HepG2 (cell line): ENCODE data around the gene LRBA. TPM values are rescaled to one million over a fixed set of nuclear protein-coding genes. Genes with fewer than 3 reads are reported as not detected.
A peak's percentile ranks its signal among the peaks of the same experiment; 100 is the strongest.

Experiments used
- ATAC-seq: fragments of 200-7000 bp; cut with Tn5 transposase; 3 replicates; pipeline ENCODE4 v1.9.1; 2020; ENCODE audit warnings: mild to moderate bottlenecking, moderate library complexity
- BruUV-seq: library from RNA; stranded (reverse); fragments of 400-500 nt; replicated peaks from 2 replicates; lab custom pipeline; 2021; lab: Mats Ljungman, UMichigan
- CTCF ChIA-PET: fragments of 300-600 bp; formaldehyde crosslinking; extraction: SDS; loops from one replicate; lab custom pipeline; 2021; ENCODE audit warnings: low total read pairs, inconsistent platforms, low intra/inter-chr PET ratio; lab: Yijun Ruan, JAX
- POLR2A ChIA-PET: fragments of 350-600 bp; sonication (Branson Sonifier 250); formaldehyde crosslinking; loops from one replicate; lab custom pipeline; 2020; ENCODE audit warnings: antibody characterized with exemption, inconsistent platforms; lab: Yijun Ruan, JAX
- DNase-seq: peaks from one replicate; pipeline ENCODE4 v3.0.0-alpha.2; 2015; ENCODE audit warnings: low spot score
- FAIRE-seq: peaks from 3 replicates; lab custom pipeline; 2011; peaks lifted over from hg19 to GRCh38; lab: Jason Lieb, UNC
- H2AFZ ChIP-seq: one replicate; pipeline ENCODE4 v1.6.1; 2011; ENCODE audit warnings: low read length, inconsistent platforms
- H3K27ac ChIP-seq: fragments of 300-600 bp; 3 replicates; pipeline ENCODE4 v1.8.0; 2011; ENCODE audit warnings: mixed run types, mild to moderate bottlenecking, mixed read lengths, low read length, inconsistent platforms; ENCODE audit not compliant: insufficient read depth; ENCODE audit errors: extremely low read length
- H3K27me3 ChIP-seq, 2 experiments: fragments of 200-600 bp in 1 of 2; 2 replicates in 1 of 2; 3 replicates in 1 of 2; pipeline versions ENCODE4 v1.6.0 to v1.8.0; 2011; ENCODE audit warnings: low read length in 2 of 2, mild to moderate bottlenecking in 2 of 2, moderate library complexity in 2 of 2, inconsistent platforms in 1 of 2; ENCODE audit not compliant: insufficient read depth in 2 of 2, control insufficient read depth in 1 of 2
- H3K36me3 ChIP-seq, 2 experiments: fragments of 200-600 bp in 1 of 2; replicated peaks in 1 of 2; 2 replicates in 1 of 2; 3 replicates in 1 of 2; pipeline versions ENCODE4 v1.5.1 to v1.8.0; 2011; ENCODE audit warnings: low read length in 2 of 2, inconsistent platforms in 1 of 2; ENCODE audit not compliant: insufficient read depth in 2 of 2, control insufficient read depth in 1 of 2
- H3K4me1 ChIP-seq: 2 replicates; pipeline ENCODE4 v1.5.1; 2012; ENCODE audit warnings: low read length, inconsistent platforms; ENCODE audit not compliant: insufficient read depth
- H3K4me2 ChIP-seq: 2 replicates; pipeline ENCODE4 v1.6.0; 2011; ENCODE audit warnings: low read depth, low read length, inconsistent platforms
- H3K4me3 ChIP-seq, 3 experiments: fragments of 200-600 bp in 1 of 3; sonication (generic), shearing (Covaris generic) in 1 of 3; replicated peaks in 1 of 3; 2 replicates each; pipeline ENCODE4 v1.5.1; 2011 to 2016; ENCODE audit warnings: low read length in 3 of 3, inconsistent platforms in 2 of 3, low read depth in 2 of 3, mild to moderate bottlenecking in 2 of 3, control low read depth in 1 of 3, mixed read lengths in 1 of 3; ENCODE audit not compliant: insufficient read depth in 1 of 3
- H3K79me2 ChIP-seq: one replicate; pipeline ENCODE4 v1.6.1; 2011; ENCODE audit warnings: low read length, inconsistent platforms; ENCODE audit not compliant: insufficient read depth
- H3K9ac ChIP-seq: 2 replicates; pipeline ENCODE4 v1.6.0; 2011; ENCODE audit warnings: mild to moderate bottlenecking, low read depth, low read length, inconsistent platforms; ENCODE audit not compliant: insufficient read depth
- H3K9me3 ChIP-seq: 2 replicates; pipeline ENCODE4 v1.5.1; 2012; ENCODE audit warnings: mild to moderate bottlenecking, low read length
- H4K20me1 ChIP-seq: 2 replicates; pipeline ENCODE4 v1.6.0; 2011; ENCODE audit warnings: inconsistent platforms, mild to moderate bottlenecking, low read length, moderate library complexity; ENCODE audit not compliant: insufficient read depth
- IKZF4 ChIP-seq: sonication (generic); formaldehyde crosslinking; IDR thresholded peaks from 2 replicates; pipeline ENCODE4 v1.5.1; 2020; ENCODE audit warnings: borderline replicate concordance, mild to moderate bottlenecking, low read depth, missing genetic modification reagents; ENCODE audit errors: not compliant biosample characterization
- IRX3 ChIP-seq: sonication (generic); formaldehyde crosslinking; IDR thresholded peaks from 2 replicates; pipeline ENCODE4 v1.8.1; 2023; ENCODE audit warnings: mild to moderate bottlenecking, low read depth, missing genetic modification reagents, borderline replicate concordance
- KLF6 ChIP-seq: IDR thresholded peaks from 2 replicates; pipeline ENCODE4 v1.8.0; 2016; ENCODE audit warnings: missing biosample characterization, missing genetic modification reagents
- NFATC3 ChIP-seq: sonication (generic); formaldehyde crosslinking; IDR thresholded peaks from 2 replicates; pipeline ENCODE4 v1.5.1; 2020; ENCODE audit warnings: mild to moderate bottlenecking, missing genetic modification reagents
- PLRG1 ChIP-seq: fragments of 450-650 bp; conservative IDR thresholded peaks from 2 replicates; pipeline ENCODE4 v1.6.1; 2016
- SP5 ChIP-seq: IDR thresholded peaks from 2 replicates; pipeline ENCODE4 v1.6.1; 2016; ENCODE audit warnings: low read depth, borderline replicate concordance
- SPEN ChIP-seq: sonication (generic); formaldehyde crosslinking; IDR thresholded peaks from 2 replicates; pipeline ENCODE4 v1.5.1; 2020; ENCODE audit warnings: low read depth, mild to moderate bottlenecking, missing genetic modification reagents
- ZNF121 ChIP-seq: sonication (generic); formaldehyde crosslinking; IDR thresholded peaks from 2 replicates; pipeline ENCODE4 v1.5.0; 2020; ENCODE audit warnings: mild to moderate bottlenecking, missing genetic modification reagents
- ZNF138 ChIP-seq: sonication (generic); formaldehyde crosslinking; IDR thresholded peaks from 2 replicates; pipeline ENCODE4 v1.5.0; 2020; ENCODE audit warnings: mild to moderate bottlenecking, low read depth, missing genetic modification reagents
- ZNF230 ChIP-seq: sonication (generic); formaldehyde crosslinking; IDR thresholded peaks from 2 replicates; pipeline ENCODE4 v1.4.0; 2020; ENCODE audit warnings: mild to moderate bottlenecking, missing genetic modification reagents
- ZNF326 ChIP-seq: sonication (generic); formaldehyde crosslinking; IDR thresholded peaks from 2 replicates; pipeline ENCODE4 v1.4.0; 2020; ENCODE audit warnings: missing genetic modification reagents, borderline replicate concordance
- ZNF354B ChIP-seq: sonication (generic); formaldehyde crosslinking; IDR thresholded peaks from 2 replicates; pipeline ENCODE4 v1.8.0; 2022; ENCODE audit warnings: mild to moderate bottlenecking, missing genetic modification reagents
- ZNF761 ChIP-seq: sonication (generic); formaldehyde crosslinking; conservative IDR thresholded peaks from 2 replicates; pipeline ENCODE4 v1.4.0; 2020; ENCODE audit warnings: mild to moderate bottlenecking, missing genetic modification reagents
- ZNF780A ChIP-seq: sonication (generic); formaldehyde crosslinking; IDR thresholded peaks from 2 replicates; pipeline ENCODE4 v1.8.0; 2022; ENCODE audit warnings: mild to moderate bottlenecking, missing genetic modification reagents, moderate library complexity
- WGBS: methylation state at CpG from one replicate; pipeline ENCODE4 v1.1.6; 2017; ENCODE audit warnings: low lambda C conversion rate; 5-methylcytosine and 5-hydroxymethylcytosine counted together
- in situ Hi-C: cut with HindIII; loops from 2 replicates; pipeline ENCODE4 v1.10.0; 2017; ENCODE audit warnings: low pct_unique_long_range_greater_than_20kb; ENCODE audit not compliant: extremely low pct_ligation_motif_present
- intact Hi-C: fragments of 100-400 bp; cut with micrococcal nuclease; formaldehyde crosslinking; loops from one replicate; pipeline ENCODE4 v1.10.0; 2022; ENCODE audit not compliant: unreplicated experiment
- polyA plus RNA-seq, 8 experiments: library from polyadenylated mRNA; depleted of rRNA in 3 of 8; stranded (reverse) in 7 of 8; unstranded in 1 of 8; fragments of >200 nt; fragmentation: Illumina TruSeq in 4 of 8; extraction: Trizol in 4 of 8; gene quantifications; 2 replicates each; pipeline versions ENCODE4 v1.2.1 to v1.2.3, GENCODE V29; 2011 to 2016; ENCODE audit warnings: low read depth in 4 of 8, missing spikeins in 1 of 8, mixed read lengths in 1 of 8; ENCODE audit not compliant: insufficient read depth in 1 of 8
- total RNA-seq, 5 experiments: library from RNA; depleted of rRNA; stranded (reverse); fragments of >200 nt; fragmentation: Illumina TruSeq; extraction: Trizol; gene quantifications; 2 replicates each; pipeline ENCODE4 v1.2.3, GENCODE V29; 2016; ENCODE audit warnings: low read depth in 1 of 5
- TF ChIP-seq, protein P1 (sequence below): sonication (generic); formaldehyde crosslinking; IDR thresholded peaks from 2 replicates; pipeline ENCODE4 v1.8.1; 2022; ENCODE audit warnings: mild to moderate bottlenecking, missing genetic modification reagents
- TF ChIP-seq, protein P2 (sequence below): sonication (generic); formaldehyde crosslinking; IDR thresholded peaks from 2 replicates; pipeline ENCODE4 v1.5.0; 2020; ENCODE audit warnings: mild to moderate bottlenecking, low read depth, missing genetic modification reagents, borderline replicate concordance
- TF ChIP-seq, protein P3 (sequence below): sonication (generic); formaldehyde crosslinking; IDR thresholded peaks from 2 replicates; pipeline ENCODE4 v1.4.0; 2020; ENCODE audit warnings: low read depth, mild to moderate bottlenecking, missing genetic modification reagents
- TF ChIP-seq, protein P4 (sequence below): fragments of 450-650 bp; IDR thresholded peaks from 2 replicates; pipeline ENCODE4 v1.6.1; 2017

LRBA gene
- total and polyA plus RNA-seq, 2 of the 13 experiments (the other 11 are each of a cell fraction or from before 2014, with no cell fraction given), result 21.0 to 37.2 TPM

DNA sequence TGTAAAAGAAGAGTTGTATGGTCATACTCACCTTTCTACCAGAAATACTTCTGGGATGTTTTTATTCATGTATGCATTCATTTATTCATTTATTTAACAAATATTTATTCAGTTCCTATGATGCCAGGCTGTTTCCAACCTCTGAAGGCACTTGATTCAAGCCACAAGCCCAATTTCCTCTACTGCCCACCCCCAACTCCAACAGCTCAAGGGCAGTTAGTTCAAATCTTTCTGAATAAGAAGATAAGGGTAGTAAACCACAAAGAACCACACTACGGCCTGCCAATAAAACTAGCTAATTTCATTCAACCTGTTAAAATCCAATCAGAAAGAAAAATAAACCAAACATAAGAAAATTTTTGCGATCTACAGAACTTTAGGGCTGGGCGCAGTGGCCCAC, 31.2 kb downstream of the LRBA start (continued):
- TF ChIP-seq, protein P1, sequence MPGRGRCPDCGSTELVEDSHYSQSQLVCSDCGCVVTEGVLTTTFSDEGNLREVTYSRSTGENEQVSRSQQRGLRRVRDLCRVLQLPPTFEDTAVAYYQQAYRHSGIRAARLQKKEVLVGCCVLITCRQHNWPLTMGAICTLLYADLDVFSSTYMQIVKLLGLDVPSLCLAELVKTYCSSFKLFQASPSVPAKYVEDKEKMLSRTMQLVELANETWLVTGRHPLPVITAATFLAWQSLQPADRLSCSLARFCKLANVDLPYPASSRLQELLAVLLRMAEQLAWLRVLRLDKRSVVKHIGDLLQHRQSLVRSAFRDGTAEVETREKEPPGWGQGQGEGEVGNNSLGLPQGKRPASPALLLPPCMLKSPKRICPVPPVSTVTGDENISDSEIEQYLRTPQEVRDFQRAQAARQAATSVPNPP (CRISPR knock-in tag), result no peak
- no peak for TF ChIP-seq ZNF138 (CRISPR knock-in tag)
- TF ChIP-seq SP5 (CRISPR knock-in tag), result no peak
- TF ChIP-seq ZNF354B (CRISPR knock-in tag), result no peak
- no peak for TF ChIP-seq ZNF230
- no peak for TF ChIP-seq IRX3 (CRISPR knock-in tag)
- no peak for TF ChIP-seq ZNF761 (CRISPR knock-in tag)
- TF ChIP-seq KLF6 (CRISPR knock-in tag), result no peak
- TF ChIP-seq NFATC3 (CRISPR knock-in tag), result no peak
- no peak for TF ChIP-seq PLRG1

DNA sequence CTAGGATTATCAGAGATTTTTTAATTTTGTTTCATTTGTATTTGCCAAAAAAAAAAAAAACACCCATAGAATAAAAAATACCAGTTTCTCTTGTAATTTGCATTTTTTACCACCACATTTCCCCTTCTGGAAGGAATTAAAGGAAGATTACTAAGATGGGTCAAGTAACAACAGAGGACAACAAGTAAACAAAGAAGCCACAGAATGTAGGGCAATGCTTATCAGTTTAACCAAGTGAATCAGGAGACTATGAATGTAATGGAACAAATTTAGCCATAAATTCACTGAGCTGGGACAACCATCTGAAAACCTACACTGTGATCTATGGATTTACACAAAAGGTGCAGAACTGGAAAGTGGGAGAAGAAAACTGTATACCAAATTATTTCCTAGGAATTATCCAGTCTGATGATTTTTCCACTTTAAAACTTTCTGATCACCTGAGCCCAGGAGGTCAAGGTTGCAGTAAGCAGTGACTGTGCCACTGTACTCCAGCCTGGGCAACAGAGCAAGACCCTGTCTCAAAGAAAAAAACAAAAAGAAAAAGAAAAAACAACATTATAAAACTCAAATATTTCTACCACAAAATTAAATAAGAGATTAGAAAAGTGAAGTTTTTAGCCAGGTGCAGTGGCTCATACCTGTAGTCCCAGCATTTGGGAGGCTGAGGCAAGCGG, 32.4 kb downstream of the LRBA start:
- ChIA-PET CTCF (no interaction called here), POLR2A (no interaction called here)
- ATAC-seq, result no peak
- BruUV-seq, result no TSS peak
- peaks cover 20% of the 10 kb centered on the region for H3K79me2 ChIP-seq
- no peak overlapping the region for H3K4me2 ChIP-seq
- no peak overlapping the region for H2AFZ ChIP-seq
- intact Hi-C loops, result no loop called here
- WGBS, result 100% methylated on average over 1 of the region's 1 CpG
- no peak for FAIRE-seq
- no peaks in the 10 kb centered on the region for H3K27me3 ChIP-seq
- H3K4me3 ChIP-seq, result no peak overlapping the region
- no peak for DNase-seq
- no peaks in the 10 kb centered on the region for H3K9me3 ChIP-seq
- H4K20me1 ChIP-seq, result no peaks in the 10 kb centered on the region
- TF ChIP-seq, protein P2, sequence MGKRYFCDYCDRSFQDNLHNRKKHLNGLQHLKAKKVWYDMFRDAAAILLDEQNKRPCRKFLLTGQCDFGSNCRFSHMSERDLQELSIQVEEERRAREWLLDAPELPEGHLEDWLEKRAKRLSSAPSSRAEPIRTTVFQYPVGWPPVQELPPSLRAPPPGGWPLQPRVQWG (CRISPR knock-in tag), result no peak
- TF ChIP-seq ZNF326 (CRISPR knock-in tag) (no peak), IKZF4 (CRISPR knock-in tag) (no peak), SPEN (CRISPR knock-in tag) (no peak), ZNF780A (no peak), ZNF121 (CRISPR knock-in tag) (peak; percentile 82)
- TF ChIP-seq, protein P3, sequence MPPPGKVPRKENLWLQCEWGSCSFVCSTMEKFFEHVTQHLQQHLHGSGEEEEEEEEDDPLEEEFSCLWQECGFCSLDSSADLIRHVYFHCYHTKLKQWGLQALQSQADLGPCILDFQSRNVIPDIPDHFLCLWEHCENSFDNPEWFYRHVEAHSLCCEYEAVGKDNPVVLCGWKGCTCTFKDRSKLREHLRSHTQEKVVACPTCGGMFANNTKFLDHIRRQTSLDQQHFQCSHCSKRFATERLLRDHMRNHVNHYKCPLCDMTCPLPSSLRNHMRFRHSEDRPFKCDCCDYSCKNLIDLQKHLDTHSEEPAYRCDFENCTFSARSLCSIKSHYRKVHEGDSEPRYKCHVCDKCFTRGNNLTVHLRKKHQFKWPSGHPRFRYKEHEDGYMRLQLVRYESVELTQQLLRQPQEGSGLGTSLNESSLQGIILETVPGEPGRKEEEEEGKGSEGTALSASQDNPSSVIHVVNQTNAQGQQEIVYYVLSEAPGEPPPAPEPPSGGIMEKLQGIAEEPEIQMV (CRISPR knock-in tag), result no peak
- TF ChIP-seq, protein P4, sequence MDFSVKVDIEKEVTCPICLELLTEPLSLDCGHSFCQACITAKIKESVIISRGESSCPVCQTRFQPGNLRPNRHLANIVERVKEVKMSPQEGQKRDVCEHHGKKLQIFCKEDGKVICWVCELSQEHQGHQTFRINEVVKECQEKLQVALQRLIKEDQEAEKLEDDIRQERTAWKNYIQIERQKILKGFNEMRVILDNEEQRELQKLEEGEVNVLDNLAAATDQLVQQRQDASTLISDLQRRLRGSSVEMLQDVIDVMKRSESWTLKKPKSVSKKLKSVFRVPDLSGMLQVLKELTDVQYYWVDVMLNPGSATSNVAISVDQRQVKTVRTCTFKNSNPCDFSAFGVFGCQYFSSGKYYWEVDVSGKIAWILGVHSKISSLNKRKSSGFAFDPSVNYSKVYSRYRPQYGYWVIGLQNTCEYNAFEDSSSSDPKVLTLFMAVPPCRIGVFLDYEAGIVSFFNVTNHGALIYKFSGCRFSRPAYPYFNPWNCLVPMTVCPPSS, result no peak
- TF ChIP-seq, all 625 proteins: peak for 1
- in situ Hi-C loops, result no loop called here
- no peaks in the 10 kb centered on the region for H3K4me1 ChIP-seq
- no peak overlapping the region for H3K9ac ChIP-seq
- no peak overlapping the region for H3K27ac ChIP-seq
- H3K36me3 ChIP-seq, result no peaks in the 10 kb centered on the region
